H1 (cell line): Measurements from ENCODE around the gene ENTPD8. TPM values are rescaled to one million over a fixed set of nuclear protein-coding genes. Genes with fewer than 3 reads are reported as not detected.

Experiments
- ASH2L ChIP-seq: fragments of 200-600, 300-600 bp; sonication (generic); IDR thresholded peaks from one replicate; pipeline ENCODE4 v1.7.1; 2017; ENCODE audit warnings: low read length
- CHD2 ChIP-seq: IDR thresholded peaks from 2 replicates; pipeline ENCODE4 v1.6.1; 2012; ENCODE audit warnings: low read length, improper control_type of control experiment
- CHD7 ChIP-seq: fragments of 300-600 bp; sonication (generic); IDR thresholded peaks from 2 replicates; pipeline ENCODE4 v1.7.1; 2012; ENCODE audit warnings: low read length, moderate library complexity, mild to moderate bottlenecking, inconsistent platforms; ENCODE audit not compliant: insufficient replicate concordance
- EP300 ChIP-seq, 2 experiments: IDR thresholded peaks; 1 replicate in 1 of 2; 2 replicates in 1 of 2; pipeline ENCODE4 v1.6.1; 2011 to 2012; ENCODE audit warnings: low read depth in 2 of 2, low read length in 2 of 2, mild to moderate bottlenecking in 2 of 2, borderline replicate concordance in 1 of 2, inconsistent platforms in 1 of 2, moderate library complexity in 1 of 2
- KDM4A ChIP-seq: IDR thresholded peaks from one replicate; pipeline ENCODE4 v1.7.1; 2012; ENCODE audit warnings: low read depth, mild to moderate bottlenecking, moderate library complexity, low read length, inconsistent platforms; ENCODE audit not compliant: severe bottlenecking
- RNF2 ChIP-seq: fragments of 200-900, 300-1000 bp; sonication (generic); IDR thresholded peaks from 2 replicates; pipeline ENCODE4 v1.7.1; 2016; ENCODE audit warnings: borderline replicate concordance, low read depth, mild to moderate bottlenecking, antibody characterized with exemption, low read length; ENCODE audit not compliant: poor library complexity, severe bottlenecking; ENCODE audit errors: missing control alignments
- SIRT6 ChIP-seq: IDR thresholded peaks from one replicate; pipeline ENCODE4 v1.7.1; 2012; ENCODE audit warnings: low read length, inconsistent platforms
- SP2 ChIP-seq: IDR thresholded peaks from 2 replicates; pipeline ENCODE4 v1.6.1; 2012; ENCODE audit warnings: mild to moderate bottlenecking, low read length, inconsistent platforms
- USF2 ChIP-seq: IDR thresholded peaks from 2 replicates; pipeline ENCODE4 v1.6.1; 2011; ENCODE audit warnings: low read length, improper control_type of control experiment
- YY1 ChIP-seq: IDR thresholded peaks from 2 replicates; pipeline ENCODE4 v1.6.1; 2011; ENCODE audit warnings: low read depth, mild to moderate bottlenecking, low read length
- polyA plus RNA-seq, 7 experiments: library from polyadenylated mRNA; depleted of rRNA in 3 of 7; stranded (reverse) in 5 of 7; unstranded in 2 of 7; fragments of >200 nt in 5 of 7; fragments of 200-250 nt in 2 of 7; gene quantifications; 1 replicate in 5 of 7; 2 replicates in 1 of 7; 4 replicates in 1 of 7; pipeline versions ENCODE4 v1.2.1 to v1.2.3, GENCODE V29; 2011 to 2013; ENCODE audit warnings: missing spikeins in 2 of 7, mixed read lengths in 2 of 7
- total RNA-seq: library from RNA; stranded (reverse); fragmentation: NEBNext Ultra II Directional; extraction: Animal tissue kit (Norgen Biotek cat#: 25700); gene quantifications from 2 replicates; pipeline ENCODE4 v1.2.1, GENCODE V29; 2021

ENTPD8 gene
- total and polyA plus RNA-seq, 2 of the 8 experiments (the other 6 are each of a cell fraction or from before 2014, with no cell fraction given): 0.48 to 0.51 TPM

- TF ChIP-seq CHD7 (no peak), SP2 (no peak), EP300 (IDR thresholded peaks at IDR 0.05; ENCODE audit: borderline replicate concordance in 1 of 2, low read depth in 2 of 2, low read length in 2 of 2) (no peak), CHD2 (no peak), RNF2 (no peak), YY1 (no peak), USF2 (peak; percentile 24; the same call in 1 of the 2 replicates), ASH2L (no peak), SIRT6 (no peak), KDM4A (peak; percentile 41)
Observed at GRCh38 chr9:137459152-137459600, 18.0 kb upstream of the ENTPD8 start, which contains the start of gene NSMF (continued).
